Endothelial cell of umbilical vein (primary cell): Measurements from ENCODE around the gene ERMAP. TPM values are rescaled to one million over a fixed set of nuclear protein-coding genes. Genes with fewer than 3 reads are reported as not detected.

Experiments used
- BruUV-seq: library from RNA; stranded (reverse); fragments of 400-500 nt; replicated peaks from 2 replicates; lab custom pipeline; 2021; lab: Mats Ljungman, UMichigan
- CTCF ChIA-PET: fragments of 300-600, 350-600 bp; sonication (Branson Sonifier 250); formaldehyde crosslinking; loops from one replicate; lab custom pipeline; 2021; ENCODE audit warnings: antibody characterized with exemption, inconsistent platforms; lab: Charles Lee
- POLR2A ChIA-PET: fragments of 300-600, 350-600 bp; sonication (Branson Sonifier 250); formaldehyde crosslinking; loops from one replicate; lab custom pipeline; 2021; ENCODE audit warnings: antibody characterized with exemption, inconsistent platforms; lab: Charles Lee
- DNase-seq: peaks from one replicate; pipeline ENCODE4 v3.0.0-alpha.2; 2011; ENCODE audit warnings: low read depth, low spot score
- FAIRE-seq: peaks from 2 replicates; lab custom pipeline; 2011; peaks lifted over from hg19 to GRCh38; lab: Jason Lieb, UNC
- H2AFZ ChIP-seq: 2 replicates; pipeline ENCODE4 v1.6.0; 2012; ENCODE audit warnings: low read depth, low read length, control low read depth, inconsistent platforms
- H3K27ac ChIP-seq: 2 replicates; pipeline ENCODE4 v1.5.1; 2011; ENCODE audit warnings: low read depth, mild to moderate bottlenecking, control low read depth, low read length, moderate library complexity; ENCODE audit not compliant: insufficient read depth
- H3K27me3 ChIP-seq, 2 experiments: 2 replicates each; pipeline versions ENCODE4 v1.6.0 to v1.6.1; 2011; ENCODE audit warnings: low read length in 2 of 2, mixed read lengths in 1 of 2; ENCODE audit not compliant: control insufficient read depth in 2 of 2, insufficient read depth in 2 of 2
- H3K36me3 ChIP-seq, 2 experiments: 2 replicates in 1 of 2; 3 replicates in 1 of 2; pipeline ENCODE4 v1.5.1; 2011; ENCODE audit warnings: low read length in 2 of 2, mild to moderate bottlenecking in 1 of 2, moderate library complexity in 1 of 2; ENCODE audit not compliant: control insufficient read depth in 2 of 2, insufficient read depth in 2 of 2; ENCODE audit errors: extremely low read depth in 1 of 2
- H3K4me1 ChIP-seq: 3 replicates; pipeline ENCODE4 v1.5.1; 2011; ENCODE audit warnings: mild to moderate bottlenecking, low read length; ENCODE audit not compliant: control insufficient read depth, insufficient read depth; ENCODE audit errors: extremely low read depth
- H3K4me2 ChIP-seq: 2 replicates; pipeline ENCODE4 v1.6.1; 2011; ENCODE audit warnings: low read length, control low read depth, mixed read lengths; ENCODE audit not compliant: insufficient read depth
- H3K4me3 ChIP-seq, 3 experiments: fragments of 200-600 bp in 1 of 3; sonication (generic), shearing (Covaris generic) in 1 of 3; replicated peaks in 1 of 3; 2 replicates each; pipeline ENCODE4 v1.5.1; 2011 to 2016; ENCODE audit warnings: control low read depth in 3 of 3, low read length in 3 of 3, mild to moderate bottlenecking in 2 of 3, inconsistent platforms in 1 of 3, low read depth in 1 of 3, moderate library complexity in 1 of 3; ENCODE audit not compliant: insufficient read depth in 1 of 3
- H3K79me2 ChIP-seq: 2 replicates; pipeline ENCODE4 v1.6.0; 2012; ENCODE audit warnings: low read length, inconsistent platforms; ENCODE audit not compliant: control insufficient read depth, insufficient read depth
- H3K9ac ChIP-seq: replicated peaks from 2 replicates; pipeline ENCODE3; 2011; ENCODE audit warnings: low read length, control low read depth; ENCODE audit not compliant: insufficient read depth; ENCODE audit errors: extremely low read depth
- H3K9me1 ChIP-seq: replicated peaks from 3 replicates; pipeline ENCODE4 v1.6.0; 2011; ENCODE audit warnings: mild to moderate bottlenecking, low read length; ENCODE audit not compliant: control insufficient read depth, insufficient read depth; ENCODE audit errors: extremely low read depth
- H3K9me3 ChIP-seq: replicated peaks from 2 replicates; pipeline ENCODE4 v1.5.1; 2012; ENCODE audit warnings: low read length, inconsistent platforms; ENCODE audit not compliant: control insufficient read depth, insufficient read depth
- H4K20me1 ChIP-seq: replicated peaks from 2 replicates; pipeline ENCODE3; 2011; ENCODE audit warnings: mild to moderate bottlenecking, low read length; ENCODE audit not compliant: control insufficient read depth, insufficient read depth; ENCODE audit errors: extremely low read depth
- EZH2 ChIP-seq: IDR thresholded peaks from 2 replicates; pipeline ENCODE4 v1.6.1; 2012; ENCODE audit warnings: borderline replicate concordance, low read depth, mild to moderate bottlenecking, moderate library complexity, low read length, inconsistent platforms; ENCODE audit not compliant: severe bottlenecking
- FOS ChIP-seq: IDR thresholded peaks from 2 replicates; pipeline ENCODE4 v1.6.1; 2011; ENCODE audit warnings: mild to moderate bottlenecking, low read length, moderate library complexity, borderline replicate concordance; ENCODE audit not compliant: insufficient read depth
- GATA2 ChIP-seq: IDR thresholded peaks from 2 replicates; pipeline ENCODE4 v1.7.0; 2011; ENCODE audit warnings: low read depth, mild to moderate bottlenecking, moderate library complexity, mixed read lengths, low read length; ENCODE audit not compliant: insufficient read length, insufficient read depth
- JUN ChIP-seq: IDR thresholded peaks from 2 replicates; pipeline ENCODE4 v1.6.1; 2011; ENCODE audit warnings: borderline replicate concordance, low read depth; ENCODE audit not compliant: insufficient read length, insufficient read depth
- MYC ChIP-seq: IDR thresholded peaks from one replicate; pipeline ENCODE4 v1.6.1; 2011; ENCODE audit warnings: mild to moderate bottlenecking, low read depth, low read length
- POLR2A ChIP-seq: IDR thresholded peaks from 2 replicates; pipeline ENCODE4 v1.6.1; 2012; ENCODE audit warnings: low read depth, mild to moderate bottlenecking, control low read depth, low read length
- POLR2AphosphoS5 ChIP-seq: IDR thresholded peaks from 2 replicates; pipeline ENCODE4 v1.6.1; 2012; ENCODE audit warnings: low read depth, mild to moderate bottlenecking, control low read depth, low read length, moderate library complexity; ENCODE audit not compliant: insufficient read depth
- dilution Hi-C: fragments of 300-500 bp; cut with MboI; formaldehyde crosslinking; loops from one replicate; pipeline ENCODE4 v1.15.0; 2019; ENCODE audit warnings: low sequenced_read_pairs; ENCODE audit not compliant: extremely low pct_ligation_motif_present
- intact Hi-C: fragments of 100-400 bp; cut with micrococcal nuclease; formaldehyde crosslinking; loops from one replicate; pipeline ENCODE4 v1.10.0; 2022
- polyA plus RNA-seq, 4 experiments: library from polyadenylated mRNA; depleted of rRNA in 3 of 4; stranded (reverse) in 3 of 4; unstranded in 1 of 4; fragments of >200 nt; gene quantifications; 2 replicates each; pipeline versions ENCODE4 v1.2.1 to v1.2.3, GENCODE V29; 2011 to 2012; ENCODE audit warnings: missing spikeins in 1 of 4
- total RNA-seq: library from RNA; stranded (reverse); gene quantifications from 2 replicates; pipeline ENCODE4 v1.2.3, GENCODE V29; 2021
- TF ChIP-seq, protein P1 (sequence below), 2 donors: IDR thresholded peaks; 1 replicate in 1 of 2; 2 replicates in 1 of 2; pipeline ENCODE4 v1.5.1; 2011; ENCODE audit warnings: low read length in 2 of 2, mild to moderate bottlenecking in 2 of 2, moderate library complexity in 2 of 2, control low read depth in 1 of 2, inconsistent platforms in 1 of 2, low read depth in 1 of 2; ENCODE audit not compliant: insufficient read depth in 1 of 2; ENCODE audit errors: extremely low read depth in 1 of 2
- TF ChIP-seq, protein P2 (sequence below): IDR thresholded peaks from 2 replicates; pipeline ENCODE4 v1.6.1; 2011; ENCODE audit not compliant: insufficient read depth, insufficient read length

The ERMAP gene
- total and polyA plus RNA-seq, 2 donors (not counting 3 experiments of a cell fraction or from before 2014, with no cell fraction given), result 7.8 to 8.6 TPM

DNA sequence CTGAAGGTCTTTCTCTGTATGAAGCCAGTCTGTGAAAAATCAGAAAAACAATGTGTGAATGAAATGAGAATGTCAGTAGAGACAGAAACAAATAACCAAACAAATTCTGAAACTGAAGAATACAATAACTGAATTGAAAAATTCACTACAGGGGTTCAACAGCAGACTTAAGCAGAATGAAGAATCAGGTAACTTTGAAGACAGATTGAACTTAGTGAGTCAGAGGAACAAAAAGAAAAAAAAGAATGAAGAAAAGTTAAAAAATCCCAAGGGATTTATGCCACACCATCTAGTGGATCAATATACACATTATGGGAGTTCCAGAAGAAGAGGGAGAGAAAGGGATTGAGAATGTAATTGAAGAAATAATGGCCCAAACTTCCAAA is 44.1 kb downstream of the ERMAP start:
- no peak overlapping the region for H3K4me3 ChIP-seq
- H2AFZ ChIP-seq, result no peak overlapping the region
- H3K4me2 ChIP-seq, result no peak overlapping the region
- ChIA-PET POLR2A (no interaction called here), CTCF (no interaction called here)
- no peaks in the 10 kb centered on the region for H3K36me3 ChIP-seq
- TF ChIP-seq FOS (no peak), POLR2AphosphoS5 (no peak), MYC (no peak), EZH2 (no peak), GATA2 (no peak), JUN (no peak), POLR2A (no peak)
- TF ChIP-seq, protein P1, sequence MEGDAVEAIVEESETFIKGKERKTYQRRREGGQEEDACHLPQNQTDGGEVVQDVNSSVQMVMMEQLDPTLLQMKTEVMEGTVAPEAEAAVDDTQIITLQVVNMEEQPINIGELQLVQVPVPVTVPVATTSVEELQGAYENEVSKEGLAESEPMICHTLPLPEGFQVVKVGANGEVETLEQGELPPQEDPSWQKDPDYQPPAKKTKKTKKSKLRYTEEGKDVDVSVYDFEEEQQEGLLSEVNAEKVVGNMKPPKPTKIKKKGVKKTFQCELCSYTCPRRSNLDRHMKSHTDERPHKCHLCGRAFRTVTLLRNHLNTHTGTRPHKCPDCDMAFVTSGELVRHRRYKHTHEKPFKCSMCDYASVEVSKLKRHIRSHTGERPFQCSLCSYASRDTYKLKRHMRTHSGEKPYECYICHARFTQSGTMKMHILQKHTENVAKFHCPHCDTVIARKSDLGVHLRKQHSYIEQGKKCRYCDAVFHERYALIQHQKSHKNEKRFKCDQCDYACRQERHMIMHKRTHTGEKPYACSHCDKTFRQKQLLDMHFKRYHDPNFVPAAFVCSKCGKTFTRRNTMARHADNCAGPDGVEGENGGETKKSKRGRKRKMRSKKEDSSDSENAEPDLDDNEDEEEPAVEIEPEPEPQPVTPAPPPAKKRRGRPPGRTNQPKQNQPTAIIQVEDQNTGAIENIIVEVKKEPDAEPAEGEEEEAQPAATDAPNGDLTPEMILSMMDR (IDR thresholded peaks at IDR 0.05; ENCODE audit: extremely low read depth in 1 of 2, insufficient read depth in 1 of 2, low read depth in 1 of 2, low read length in 2 of 2), result no peak
- TF ChIP-seq, protein P2, sequence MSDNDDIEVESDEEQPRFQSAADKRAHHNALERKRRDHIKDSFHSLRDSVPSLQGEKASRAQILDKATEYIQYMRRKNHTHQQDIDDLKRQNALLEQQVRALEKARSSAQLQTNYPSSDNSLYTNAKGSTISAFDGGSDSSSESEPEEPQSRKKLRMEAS, result no peak
- H3K27me3 ChIP-seq, result peaks cover 9 to 18% of the 10 kb centered on the region in 2 experiments
- no peaks in the 10 kb centered on the region for H3K9me3 ChIP-seq
- H3K9ac ChIP-seq, result no peak overlapping the region
- no peaks in the 10 kb centered on the region for H3K79me2 ChIP-seq
- no peak for FAIRE-seq
- intact Hi-C loops (no loop called here), dilution Hi-C loops (no loop called here)
- H3K9me1 ChIP-seq, result no peaks in the 10 kb centered on the region
- H3K4me1 ChIP-seq, result no peaks in the 10 kb centered on the region
- H4K20me1 ChIP-seq, result no peaks in the 10 kb centered on the region
- no peak overlapping the region for H3K27ac ChIP-seq
- no TSS peak for BruUV-seq
- no peak for DNase-seq
